ENCODE results near the gene PRR15L.

DNA sequence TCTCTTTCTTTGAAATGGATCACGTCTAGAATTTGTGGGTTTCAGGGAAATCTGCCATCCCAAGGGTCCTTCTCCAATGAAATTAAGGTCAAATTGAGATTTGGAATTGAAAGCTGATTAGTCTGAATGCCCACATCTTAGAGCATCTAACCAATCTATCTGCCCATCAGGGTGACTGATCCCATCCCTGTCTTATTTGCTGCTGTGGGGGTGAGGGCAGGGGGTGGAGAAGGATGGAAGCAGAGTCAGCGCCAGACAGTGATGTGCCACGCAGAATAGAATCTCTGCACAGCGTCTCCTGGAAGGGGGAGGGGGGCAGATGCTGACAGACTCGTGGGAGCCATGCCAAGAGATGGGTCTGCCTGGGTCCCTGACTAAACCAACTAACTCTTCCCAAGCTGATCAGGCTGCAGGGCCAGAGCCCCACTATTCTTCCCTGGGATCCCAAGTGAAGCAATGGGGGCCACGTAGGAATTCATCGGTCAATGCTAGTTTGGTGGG, 45.3 kb upstream of the PRR15L start:
- no peak for TF ChIP-seq TBP (IDR thresholded peaks at IDR 0.05; ENCODE audit: low read depth, low read length)
- no peak for TF ChIP-seq SIN3A (conservative IDR thresholded peaks at IDR 0.05 in 1 of 2, IDR thresholded peaks at IDR 0.05 in 1 of 2; ENCODE audit: low read depth in 1 of 2, low read length in 2 of 2)
- TF ChIP-seq EZH2 (IDR thresholded peaks at IDR 0.05; ENCODE audit: low read depth, low read length, severe bottlenecking) = no peak
- no peak for TF ChIP-seq TAF1 (IDR thresholded peaks at IDR 0.05; ENCODE audit: low read depth, low read length)
- TF ChIP-seq, protein P1, sequence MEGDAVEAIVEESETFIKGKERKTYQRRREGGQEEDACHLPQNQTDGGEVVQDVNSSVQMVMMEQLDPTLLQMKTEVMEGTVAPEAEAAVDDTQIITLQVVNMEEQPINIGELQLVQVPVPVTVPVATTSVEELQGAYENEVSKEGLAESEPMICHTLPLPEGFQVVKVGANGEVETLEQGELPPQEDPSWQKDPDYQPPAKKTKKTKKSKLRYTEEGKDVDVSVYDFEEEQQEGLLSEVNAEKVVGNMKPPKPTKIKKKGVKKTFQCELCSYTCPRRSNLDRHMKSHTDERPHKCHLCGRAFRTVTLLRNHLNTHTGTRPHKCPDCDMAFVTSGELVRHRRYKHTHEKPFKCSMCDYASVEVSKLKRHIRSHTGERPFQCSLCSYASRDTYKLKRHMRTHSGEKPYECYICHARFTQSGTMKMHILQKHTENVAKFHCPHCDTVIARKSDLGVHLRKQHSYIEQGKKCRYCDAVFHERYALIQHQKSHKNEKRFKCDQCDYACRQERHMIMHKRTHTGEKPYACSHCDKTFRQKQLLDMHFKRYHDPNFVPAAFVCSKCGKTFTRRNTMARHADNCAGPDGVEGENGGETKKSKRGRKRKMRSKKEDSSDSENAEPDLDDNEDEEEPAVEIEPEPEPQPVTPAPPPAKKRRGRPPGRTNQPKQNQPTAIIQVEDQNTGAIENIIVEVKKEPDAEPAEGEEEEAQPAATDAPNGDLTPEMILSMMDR (IDR thresholded peaks at IDR 0.05; ENCODE audit: control extremely low read depth in 1 of 3, insufficient read depth in 1 of 3, low read depth in 1 of 3, low read length in 3 of 3) = no peak
- TF ChIP-seq CHD2 (IDR thresholded peaks at IDR 0.05; ENCODE audit: low read length) = no peak
- no peak for TF ChIP-seq POLR2A (IDR thresholded peaks at IDR 0.05; ENCODE audit: control extremely low read depth in 1 of 2, low read depth in 2 of 2, low read length in 2 of 2)
- no peak for TF ChIP-seq SP1 (IDR thresholded peaks at IDR 0.05; ENCODE audit: low read depth, low read length)

Data from H1 (cell line).